NCI-H1436 (cell line): Measurements from ENCODE around the gene FOXQ1.
"Not testable (repeated sequence)": the region's sequence is repeated elsewhere in the genome, so short reads cannot be mapped to it uniquely, and the experiment has no call there.

Experiments
- DNase-seq: peaks from one replicate; lab custom pipeline; 2025; lab: John Stamatoyannopoulos, UW

Gene FOXQ1

DNA sequence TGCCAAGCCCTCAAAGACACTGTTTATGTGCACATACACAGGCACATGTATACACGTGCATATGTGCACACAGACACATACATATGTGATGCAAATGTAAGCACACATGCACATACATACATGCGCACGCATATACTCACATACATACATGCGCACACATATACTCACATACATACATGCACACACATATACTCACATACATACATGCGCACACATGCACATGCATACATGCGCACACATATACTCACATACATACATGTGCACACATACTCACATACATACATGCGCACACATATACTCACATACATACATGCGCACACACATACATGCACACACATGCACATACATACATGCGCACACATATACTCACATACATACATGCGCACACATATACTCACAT, 20.5 kb upstream of the FOXQ1 start:
- DNase-seq: no peak

DNA sequence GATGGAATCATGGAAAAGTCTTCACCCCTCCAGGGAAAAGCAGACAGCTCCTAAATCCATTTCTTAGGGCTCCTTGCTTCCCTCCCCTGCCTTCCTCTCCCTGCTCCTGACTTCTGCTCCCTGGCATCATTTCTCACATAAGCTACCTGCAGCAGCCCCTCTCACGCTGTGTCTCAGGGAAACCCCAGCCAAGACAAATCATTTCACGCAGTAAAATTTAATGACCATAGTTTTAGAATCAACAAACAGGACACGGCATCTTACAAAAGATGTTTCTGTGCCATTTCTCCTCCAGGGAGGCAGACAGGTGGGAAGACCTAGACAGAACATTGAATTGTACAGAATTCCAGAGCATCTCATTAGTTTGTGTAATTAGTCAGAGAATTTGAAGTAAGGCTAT, 16.5 kb upstream of the FOXQ1 start:
- DNase-seq: no peak

DNA sequence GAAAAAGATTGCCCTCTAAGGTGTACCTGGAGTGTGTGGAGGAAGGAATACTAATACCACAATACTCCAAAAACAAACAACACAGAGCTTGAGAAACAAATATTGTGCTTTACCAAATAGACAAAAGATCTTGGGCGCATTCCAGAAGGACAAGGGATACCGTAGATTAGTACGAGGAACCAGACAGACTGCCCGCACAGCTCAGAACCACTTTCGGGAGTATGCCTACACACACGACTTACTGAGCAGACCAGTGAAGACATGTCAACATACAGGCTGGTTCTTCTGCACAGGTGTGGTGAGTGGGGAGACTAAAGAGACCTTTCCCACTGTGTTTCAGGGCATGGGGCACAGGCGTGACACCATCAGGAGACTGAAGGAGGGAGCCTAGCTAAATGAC, 15.8 kb upstream of the FOXQ1 start:
- DNase-seq: no peak

DNA sequence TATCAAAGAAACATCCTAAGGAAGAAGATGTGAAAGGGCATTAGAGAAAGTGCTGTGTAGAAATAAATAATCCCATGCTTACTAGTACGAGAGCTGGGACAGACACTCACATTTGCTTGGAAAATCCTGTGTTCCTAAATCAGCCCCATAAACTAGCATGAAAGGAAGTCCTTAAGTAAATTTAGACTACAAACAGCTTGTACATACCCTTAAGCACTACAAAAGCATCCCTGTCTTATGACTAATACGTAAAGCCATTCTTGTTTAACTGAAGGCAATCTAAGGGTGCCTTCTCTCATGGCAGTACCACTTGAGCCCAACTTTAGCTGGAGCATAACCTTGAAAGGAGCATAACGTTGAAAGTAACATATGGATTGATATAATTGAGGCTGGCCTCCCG, 15.4 kb upstream of the FOXQ1 start:
- no peak for DNase-seq

DNA sequence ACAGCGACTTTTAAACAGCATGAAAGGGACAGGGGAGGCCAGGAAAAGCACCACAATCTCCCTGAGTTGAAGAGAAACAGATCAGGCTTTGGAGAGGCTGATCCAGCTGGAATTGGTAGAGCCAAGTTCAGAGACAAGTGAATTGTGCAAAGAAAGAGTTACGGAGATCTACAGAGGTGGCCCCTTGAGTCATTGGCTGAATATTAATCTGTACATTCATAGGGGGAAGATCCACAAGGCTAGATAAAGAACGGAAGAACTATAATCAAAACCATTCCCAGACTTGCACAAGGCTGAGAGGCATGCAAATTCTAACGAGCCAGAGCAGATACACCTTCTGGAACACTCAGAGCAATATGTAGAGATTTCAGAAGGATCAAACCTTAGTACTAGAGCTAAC, 14.2 kb upstream of the FOXQ1 start:
- DNase-seq: no peak

DNA sequence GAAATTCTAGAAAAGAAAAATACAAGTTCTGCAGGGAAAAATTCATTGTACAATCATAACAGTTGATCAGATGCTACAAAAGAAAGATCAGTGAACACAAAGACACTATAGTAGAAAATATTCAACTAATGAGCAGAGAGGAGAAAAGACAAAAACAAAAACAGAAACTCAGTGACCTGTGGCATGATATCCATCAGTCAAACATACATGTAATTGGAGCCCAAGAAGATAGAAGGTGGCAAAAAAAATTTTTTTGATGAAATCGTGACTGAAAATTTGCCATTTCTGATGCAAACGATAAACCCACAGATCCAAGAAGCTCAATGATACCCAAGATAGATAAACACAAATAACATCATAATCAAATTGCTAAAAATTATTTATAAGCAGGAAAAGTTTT, 13.1 kb upstream of the FOXQ1 start:
- no peak for DNase-seq

DNA sequence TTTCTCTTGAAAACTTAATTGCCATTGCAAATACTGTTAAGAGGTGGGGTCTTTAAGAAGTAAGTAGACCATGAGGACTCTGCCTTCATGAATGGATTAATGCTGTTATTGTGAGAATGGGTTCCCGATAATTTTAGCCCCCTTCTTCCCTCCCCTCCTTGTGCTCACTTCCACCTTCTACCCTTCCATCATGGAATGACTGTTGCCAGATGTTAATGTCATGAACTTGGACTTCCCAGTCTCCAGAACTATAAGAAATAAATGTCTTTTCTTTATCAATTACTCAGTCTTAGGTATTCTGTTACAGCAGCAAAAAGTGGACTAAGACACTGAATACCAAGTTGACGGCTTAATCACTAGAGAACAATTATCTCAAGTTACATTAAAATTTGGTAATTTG, 5.8 kb upstream of the FOXQ1 start:
- no peak for DNase-seq

DNA sequence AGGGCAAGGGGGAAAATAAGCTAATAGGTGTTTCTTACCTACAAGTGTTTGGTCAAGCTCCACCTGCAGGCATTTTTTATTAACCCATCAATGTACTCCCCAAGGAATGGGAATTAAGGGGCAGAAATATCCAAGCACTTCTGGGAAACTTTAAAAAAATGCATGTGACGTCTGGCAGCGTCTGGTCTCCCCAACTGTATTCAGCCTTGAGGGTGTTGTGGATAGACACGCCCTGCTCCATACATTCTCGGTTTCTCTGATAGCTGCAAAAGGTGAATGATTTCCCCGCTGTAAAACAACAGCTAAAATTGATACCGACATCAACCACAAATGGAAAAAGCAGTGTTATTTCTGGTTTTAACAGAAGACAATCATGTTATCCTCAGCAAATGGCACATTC, 2.5 kb upstream of the FOXQ1 start:
- no peak for DNase-seq

DNA sequence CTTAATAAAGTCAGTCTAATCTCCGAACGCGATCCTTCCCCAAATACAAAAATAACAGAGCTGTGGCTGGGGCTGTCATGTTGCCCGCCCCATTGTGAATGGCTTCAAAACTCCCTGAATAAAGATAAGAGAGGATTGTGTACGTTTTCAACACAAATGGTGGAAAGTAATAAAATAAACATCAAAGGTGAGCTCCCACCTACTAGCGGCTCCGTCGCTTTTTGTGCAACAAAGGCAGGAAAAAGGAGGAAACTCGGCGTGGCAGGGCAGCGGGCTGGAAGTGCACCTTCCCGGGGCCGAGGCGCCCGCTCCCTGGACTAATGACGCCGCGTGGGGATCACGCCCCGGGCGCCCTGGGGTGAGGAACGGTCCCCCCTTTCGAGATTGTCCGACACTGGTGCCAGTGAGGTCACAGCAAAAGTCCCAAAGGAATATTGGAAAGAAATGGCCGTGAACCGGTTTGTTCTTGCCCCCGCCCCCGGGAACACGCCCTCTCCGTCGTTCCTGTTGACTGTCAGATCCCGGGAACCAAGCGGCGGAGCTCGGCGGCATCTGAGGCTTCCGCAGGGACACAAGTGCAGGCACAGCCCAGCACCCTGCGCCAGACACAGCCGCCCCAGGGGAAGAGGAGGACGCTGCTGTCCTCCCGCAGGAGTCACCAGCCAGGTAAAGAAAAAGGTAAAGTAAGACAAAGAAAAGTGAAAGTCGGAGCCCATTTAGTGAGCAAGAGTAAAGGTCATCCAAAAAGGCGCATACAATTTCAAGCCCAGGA, 1.1 kb upstream of the FOXQ1 start:
- no peak for DNase-seq

DNA sequence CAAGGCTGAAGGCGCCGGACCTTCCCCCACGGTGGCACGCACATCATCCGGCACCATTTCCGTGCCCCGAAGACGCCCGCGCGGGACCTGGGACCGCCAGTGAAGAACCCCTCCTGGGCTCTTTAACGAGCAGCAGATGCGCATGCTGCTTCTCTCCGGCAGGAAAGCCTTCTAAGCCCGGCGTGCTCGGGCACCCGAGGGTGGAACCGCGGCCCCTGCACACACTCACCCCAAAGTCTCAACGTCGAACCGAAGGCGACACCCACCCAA, 240 bp downstream of the FOXQ1 start:
- DNase-seq: no peak

DNA sequence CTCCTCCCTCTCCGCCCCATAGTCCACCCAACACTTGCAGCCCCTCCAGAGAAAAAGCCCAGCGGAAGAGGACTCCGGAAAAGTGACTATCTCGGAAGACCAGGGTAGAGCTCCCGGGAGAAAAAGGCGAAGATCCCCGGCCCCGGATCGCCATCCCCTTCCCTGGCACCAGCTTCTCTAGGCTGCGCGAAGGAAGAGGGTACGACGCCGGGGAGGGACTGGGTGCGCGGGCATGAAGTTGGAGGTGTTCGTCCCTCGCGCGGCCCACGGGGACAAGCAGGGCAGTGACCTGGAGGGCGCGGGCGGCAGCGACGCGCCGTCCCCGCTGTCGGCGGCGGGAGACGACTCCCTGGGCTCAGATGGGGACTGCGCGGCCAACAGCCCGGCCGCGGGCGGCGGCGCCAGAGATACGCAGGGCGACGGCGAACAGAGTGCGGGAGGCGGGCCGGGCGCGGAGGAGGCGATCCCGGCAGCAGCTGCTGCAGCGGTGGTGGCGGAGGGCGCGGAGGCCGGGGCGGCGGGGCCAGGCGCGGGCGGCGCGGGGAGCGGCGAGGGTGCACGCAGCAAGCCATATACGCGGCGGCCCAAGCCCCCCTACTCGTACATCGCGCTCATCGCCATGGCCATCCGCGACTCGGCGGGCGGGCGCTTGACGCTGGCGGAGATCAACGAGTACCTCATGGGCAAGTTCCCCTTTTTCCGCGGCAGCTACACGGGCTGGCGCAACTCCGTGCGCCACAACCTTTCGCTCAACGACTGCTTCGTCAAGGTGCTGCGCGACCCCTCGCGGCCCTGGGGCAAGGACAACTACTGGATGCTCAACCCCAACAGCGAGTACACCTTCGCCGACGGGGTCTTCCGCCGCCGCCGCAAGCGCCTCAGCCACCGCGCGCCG, 822 bp downstream of the FOXQ1 start:
- no peak for DNase-seq

DNA sequence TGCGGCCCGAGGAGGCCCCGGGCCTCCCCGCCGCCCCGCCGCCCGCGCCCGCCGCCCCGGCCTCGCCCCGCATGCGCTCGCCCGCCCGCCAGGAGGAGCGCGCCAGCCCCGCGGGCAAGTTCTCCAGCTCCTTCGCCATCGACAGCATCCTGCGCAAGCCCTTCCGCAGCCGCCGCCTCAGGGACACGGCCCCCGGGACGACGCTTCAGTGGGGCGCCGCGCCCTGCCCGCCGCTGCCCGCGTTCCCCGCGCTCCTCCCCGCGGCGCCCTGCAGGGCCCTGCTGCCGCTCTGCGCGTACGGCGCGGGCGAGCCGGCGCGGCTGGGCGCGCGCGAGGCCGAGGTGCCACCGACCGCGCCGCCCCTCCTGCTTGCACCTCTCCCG, 1.5 kb downstream of the FOXQ1 start:
- no peak for DNase-seq

DNA sequence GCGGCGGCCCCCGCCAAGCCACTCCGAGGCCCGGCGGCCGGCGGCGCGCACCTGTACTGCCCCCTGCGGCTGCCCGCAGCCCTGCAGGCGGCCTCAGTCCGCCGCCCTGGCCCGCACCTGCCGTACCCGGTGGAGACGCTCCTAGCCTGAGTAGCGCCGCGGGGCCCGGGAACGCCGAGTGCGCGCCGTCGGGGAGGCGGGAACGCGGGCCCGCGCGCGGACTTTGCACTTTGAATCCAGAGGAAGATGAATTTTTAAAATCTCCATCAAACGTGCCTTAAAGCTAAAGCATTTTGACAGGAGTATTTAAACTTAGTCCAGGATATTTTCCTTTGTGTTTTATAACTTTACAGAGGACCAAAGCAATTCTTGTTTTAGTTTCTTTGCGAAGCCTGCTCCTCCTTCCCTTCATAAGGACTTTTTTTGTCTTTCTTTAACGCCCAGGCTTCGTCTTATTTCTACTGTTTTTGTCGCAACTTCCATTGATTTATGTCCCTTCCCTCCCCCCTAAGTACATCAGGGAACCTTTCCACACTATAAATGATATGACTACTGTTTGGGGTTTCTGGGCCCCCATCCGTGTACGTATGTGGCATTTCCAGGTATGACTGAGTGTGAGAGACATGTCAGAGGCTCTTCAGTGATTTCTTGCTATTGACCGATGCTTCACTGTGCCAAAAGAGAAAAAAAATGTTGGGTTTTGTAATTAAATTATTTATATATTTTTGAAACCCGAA, 2.0 kb downstream of the FOXQ1 start:
- DNase-seq: no peak

DNA sequence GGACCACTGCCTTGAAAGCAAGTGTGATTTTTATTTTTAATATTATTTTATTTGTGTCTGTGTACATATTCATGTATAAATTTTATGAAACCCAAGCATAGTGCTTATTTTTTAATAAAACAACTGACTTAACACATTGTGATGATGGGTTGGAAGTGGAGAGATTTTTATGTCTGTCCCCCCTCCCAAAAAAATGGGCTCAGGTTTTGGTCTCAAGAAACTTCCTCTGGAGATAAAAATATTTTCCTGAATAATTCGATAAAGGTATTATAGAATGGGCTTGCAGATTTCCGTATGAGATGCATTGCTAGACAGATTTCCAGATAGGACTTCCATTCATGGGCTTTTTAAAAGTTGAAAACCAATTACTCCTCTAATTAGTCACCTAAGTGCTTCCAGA, 2.7 kb downstream of the FOXQ1 start:
- DNase-seq: no peak

DNA sequence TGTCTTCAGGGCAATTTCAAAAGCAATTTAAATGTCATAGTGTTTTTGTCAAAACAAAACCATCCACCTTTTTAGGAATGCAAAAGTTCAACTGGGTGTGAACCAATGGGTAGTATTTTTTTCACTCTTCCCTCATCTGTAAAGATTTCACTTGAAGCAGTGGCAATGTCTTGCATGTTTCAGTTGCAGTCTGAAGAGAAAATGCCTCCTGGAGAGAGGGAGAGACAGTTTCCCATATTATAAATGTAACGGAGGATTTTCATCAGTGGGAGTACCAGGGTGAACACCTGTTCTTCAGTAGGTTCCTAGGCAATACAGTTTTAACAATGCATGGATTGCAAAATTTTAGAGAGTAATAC, 3.3 kb downstream of the FOXQ1 start:
- DNase-seq: no peak

DNA sequence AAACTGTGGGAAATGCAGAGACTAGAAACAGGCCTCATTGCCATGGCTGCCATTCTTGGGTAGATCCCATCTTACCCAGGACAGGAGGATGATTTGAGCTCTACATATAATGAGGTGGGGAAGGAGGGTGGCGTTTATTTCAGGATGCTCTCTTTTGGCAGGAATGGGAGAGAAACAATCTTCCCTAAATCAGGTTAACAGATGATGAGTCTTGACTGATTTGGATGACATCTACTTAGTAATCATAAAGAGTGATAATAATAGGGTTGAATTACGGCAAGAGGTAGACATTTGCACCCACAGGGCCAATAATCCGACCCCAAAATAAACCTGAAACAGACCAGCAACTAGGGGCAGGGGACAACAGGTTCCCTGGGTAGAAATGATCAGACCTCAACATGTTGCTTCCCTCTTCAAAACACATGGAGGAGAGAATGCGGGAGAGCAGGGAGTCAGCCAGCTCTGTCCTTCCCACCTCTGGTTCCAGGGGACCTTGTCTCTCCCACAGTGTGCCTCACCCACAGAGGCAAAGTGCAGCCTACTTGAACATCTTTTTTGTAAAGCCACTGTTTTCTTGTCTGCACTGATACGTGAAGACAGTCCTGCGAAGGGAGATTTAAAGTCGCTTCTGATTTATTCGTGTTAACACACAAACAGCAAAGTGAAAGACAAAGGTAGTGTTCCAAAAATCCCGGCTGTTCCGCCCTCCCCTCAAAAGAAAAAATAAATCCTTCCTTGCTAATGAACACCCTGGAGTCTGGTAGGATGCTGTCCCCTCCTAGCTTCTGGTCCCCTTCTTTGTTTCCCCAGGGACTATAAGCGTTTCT, 3.9 kb downstream of the FOXQ1 start:
- no peak for DNase-seq

DNA sequence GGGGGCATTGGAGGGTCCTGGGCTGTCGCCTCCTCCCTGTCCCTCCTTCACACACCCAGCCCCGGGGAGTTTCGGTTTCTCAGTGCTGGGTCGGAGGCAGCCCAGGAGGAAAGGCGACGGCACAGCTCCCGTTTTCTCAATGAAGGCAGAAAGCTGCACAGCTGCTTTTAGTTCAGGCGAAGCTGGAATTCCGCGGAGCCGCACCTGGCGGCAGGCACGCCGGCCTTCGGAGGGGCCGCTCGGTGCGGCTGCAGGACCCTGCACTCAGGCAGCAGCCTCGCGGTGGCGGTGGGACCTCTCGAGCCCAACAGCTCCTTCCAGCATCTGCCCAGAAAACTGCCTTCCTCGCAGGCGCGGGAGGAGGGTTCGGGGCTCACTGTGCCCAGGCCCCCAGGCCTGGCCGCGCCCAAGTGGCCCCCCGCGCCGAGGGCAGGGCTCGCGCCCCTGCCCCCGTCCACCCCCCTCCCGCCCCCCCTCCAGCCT, 4.6 kb downstream of the FOXQ1 start:
- DNase-seq: no peak

DNA sequence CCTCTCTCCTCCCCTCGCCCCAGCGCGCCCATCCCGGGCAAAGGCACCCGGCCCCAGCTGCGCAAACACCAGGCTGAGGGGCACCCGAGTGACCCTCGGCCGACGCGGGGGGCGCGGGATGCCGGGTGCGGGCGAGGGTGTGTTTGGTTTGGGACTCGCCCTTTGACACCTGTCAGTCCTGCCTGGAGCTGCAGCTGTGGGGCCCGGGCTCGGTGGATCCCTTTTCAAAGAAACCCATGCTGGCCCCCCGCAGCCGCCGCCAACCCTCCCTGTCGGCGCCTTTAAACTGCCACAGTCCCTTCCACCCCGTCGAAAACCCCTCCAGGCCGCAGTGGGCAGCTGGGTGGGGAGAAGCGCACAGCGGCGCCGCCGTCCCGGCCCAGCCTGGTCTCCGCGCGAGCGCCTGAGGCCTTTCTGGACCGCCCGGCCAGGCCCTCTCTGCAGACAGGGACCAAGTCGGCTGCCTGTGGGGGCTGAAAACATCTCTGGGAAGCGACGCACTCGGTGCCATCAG, 5.5 kb downstream of the FOXQ1 start:
- no peak for DNase-seq

DNA sequence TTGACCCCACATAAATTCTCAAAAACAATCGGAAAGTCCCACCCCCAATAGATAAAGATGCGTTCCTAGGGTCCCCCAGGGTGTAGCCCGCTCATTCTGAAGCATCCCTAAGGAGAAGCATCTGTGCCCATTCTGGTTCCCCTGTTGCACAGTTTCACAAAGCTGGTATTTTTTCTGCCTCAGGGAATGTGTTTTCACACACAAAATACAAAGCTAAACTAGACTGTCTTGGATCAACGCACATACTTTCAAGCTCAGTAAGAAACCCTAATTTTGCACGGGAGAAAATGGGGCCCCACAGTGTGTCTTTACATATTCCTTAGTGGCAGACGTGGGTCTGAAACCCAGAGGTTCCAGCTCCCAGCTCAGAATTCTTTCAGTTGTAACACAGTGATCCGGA, 6.1 kb downstream of the FOXQ1 start:
- DNase-seq: no peak

DNA sequence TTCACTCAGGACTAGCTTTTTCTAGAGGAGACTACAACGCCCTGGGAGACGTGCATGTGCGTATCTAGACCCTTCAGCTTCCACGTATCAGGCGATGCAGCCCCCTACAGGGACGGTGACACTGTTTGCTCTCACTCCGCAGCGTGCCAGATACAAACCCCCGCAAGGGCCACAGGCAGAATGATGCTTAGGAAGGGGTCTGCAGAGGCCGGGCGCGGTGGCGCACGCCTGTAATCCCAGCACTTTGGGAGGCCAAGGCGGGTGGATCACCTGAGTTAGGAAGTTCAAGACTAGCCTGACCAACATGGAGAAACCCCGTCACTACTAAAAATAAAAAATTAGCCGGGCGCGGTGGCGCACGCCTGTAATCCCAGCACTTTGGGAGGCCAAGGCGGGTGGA, 6.7 kb downstream of the FOXQ1 start:
- DNase-seq: not testable (repeated sequence)

DNA sequence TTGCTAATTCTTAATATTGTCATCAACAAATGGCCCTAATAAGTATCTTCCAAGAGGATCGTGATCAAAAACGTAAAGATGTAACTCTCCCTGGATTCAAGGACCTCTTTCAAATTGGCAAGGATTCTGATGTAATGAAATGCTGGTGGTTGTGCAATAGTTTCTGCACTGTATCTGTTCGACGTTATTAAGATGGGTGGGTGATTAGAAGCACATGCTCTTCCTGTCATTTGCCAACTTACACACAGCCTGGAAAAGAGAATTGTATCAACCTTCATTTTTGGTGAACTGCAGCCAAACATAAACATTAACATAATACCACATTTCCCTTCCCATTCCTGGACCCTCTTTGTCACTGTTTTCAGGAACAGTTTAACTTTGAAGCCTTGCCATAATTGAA, 9.8 kb downstream of the FOXQ1 start:
- DNase-seq: no peak

DNA sequence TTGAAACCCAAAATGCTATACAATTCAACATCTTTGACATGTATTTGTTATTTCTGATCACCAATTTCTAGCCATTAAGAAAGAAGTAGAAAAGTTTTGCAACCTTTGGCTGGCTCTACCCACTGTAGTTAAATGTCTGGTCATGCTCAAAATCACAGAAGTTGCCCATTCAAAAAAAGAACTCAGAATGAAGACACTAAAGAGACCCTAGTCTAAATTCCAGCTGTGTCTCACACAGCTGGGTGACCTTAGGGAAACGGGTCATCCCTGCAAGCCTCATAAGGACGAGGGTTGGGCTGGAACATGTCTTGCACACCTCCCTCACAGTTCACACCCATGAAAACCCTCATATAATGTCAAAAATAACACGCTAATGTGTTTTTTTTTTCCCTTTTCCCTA, 10.3 kb downstream of the FOXQ1 start:
- DNase-seq: no peak
